Epithelial cell of esophagus (primary cell): Measurements from ENCODE around the gene ALK.

ENCODE experiments used
- DNase-seq: peaks from one replicate; pipeline ENCODE4 v3.0.0; 2010; ENCODE audit warnings: low read depth
- H3K4me3 ChIP-seq: 2 replicates; pipeline ENCODE4 v1.5.1; 2011; ENCODE audit warnings: mild to moderate bottlenecking, low read length, control low read depth
- TF ChIP-seq, protein P1 (sequence below): IDR thresholded peaks from 2 replicates; pipeline ENCODE4 v1.5.1; 2011; ENCODE audit warnings: low read depth, mild to moderate bottlenecking, low read length, control low read depth, inconsistent platforms; ENCODE audit not compliant: insufficient read depth; ENCODE audit errors: missing control alignments

Gene ALK

DNA sequence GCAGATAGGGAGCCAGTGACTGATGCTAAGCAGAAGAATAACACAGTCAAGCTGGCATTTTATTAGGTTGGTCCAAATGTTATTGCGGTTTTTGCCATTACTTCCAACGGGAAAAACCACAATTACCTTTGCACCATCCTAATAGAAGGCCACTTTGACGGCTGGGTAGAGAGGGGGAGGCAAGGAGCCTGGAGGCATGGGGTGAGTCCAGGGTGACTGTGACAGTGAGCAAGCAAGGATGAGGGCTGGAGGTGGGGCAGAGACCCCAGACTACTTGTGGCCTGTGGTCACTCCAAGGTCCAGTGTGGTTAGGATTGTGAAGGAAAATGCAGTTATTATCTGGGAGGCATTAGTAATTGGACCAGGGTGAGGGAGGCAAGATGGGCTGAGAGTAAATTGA is 416.6 kb downstream of the ALK start:
- DNase-seq: no peak
- H3K4me3 ChIP-seq: no peak overlapping the region
- TF ChIP-seq, protein P1, sequence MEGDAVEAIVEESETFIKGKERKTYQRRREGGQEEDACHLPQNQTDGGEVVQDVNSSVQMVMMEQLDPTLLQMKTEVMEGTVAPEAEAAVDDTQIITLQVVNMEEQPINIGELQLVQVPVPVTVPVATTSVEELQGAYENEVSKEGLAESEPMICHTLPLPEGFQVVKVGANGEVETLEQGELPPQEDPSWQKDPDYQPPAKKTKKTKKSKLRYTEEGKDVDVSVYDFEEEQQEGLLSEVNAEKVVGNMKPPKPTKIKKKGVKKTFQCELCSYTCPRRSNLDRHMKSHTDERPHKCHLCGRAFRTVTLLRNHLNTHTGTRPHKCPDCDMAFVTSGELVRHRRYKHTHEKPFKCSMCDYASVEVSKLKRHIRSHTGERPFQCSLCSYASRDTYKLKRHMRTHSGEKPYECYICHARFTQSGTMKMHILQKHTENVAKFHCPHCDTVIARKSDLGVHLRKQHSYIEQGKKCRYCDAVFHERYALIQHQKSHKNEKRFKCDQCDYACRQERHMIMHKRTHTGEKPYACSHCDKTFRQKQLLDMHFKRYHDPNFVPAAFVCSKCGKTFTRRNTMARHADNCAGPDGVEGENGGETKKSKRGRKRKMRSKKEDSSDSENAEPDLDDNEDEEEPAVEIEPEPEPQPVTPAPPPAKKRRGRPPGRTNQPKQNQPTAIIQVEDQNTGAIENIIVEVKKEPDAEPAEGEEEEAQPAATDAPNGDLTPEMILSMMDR: no peak

DNA sequence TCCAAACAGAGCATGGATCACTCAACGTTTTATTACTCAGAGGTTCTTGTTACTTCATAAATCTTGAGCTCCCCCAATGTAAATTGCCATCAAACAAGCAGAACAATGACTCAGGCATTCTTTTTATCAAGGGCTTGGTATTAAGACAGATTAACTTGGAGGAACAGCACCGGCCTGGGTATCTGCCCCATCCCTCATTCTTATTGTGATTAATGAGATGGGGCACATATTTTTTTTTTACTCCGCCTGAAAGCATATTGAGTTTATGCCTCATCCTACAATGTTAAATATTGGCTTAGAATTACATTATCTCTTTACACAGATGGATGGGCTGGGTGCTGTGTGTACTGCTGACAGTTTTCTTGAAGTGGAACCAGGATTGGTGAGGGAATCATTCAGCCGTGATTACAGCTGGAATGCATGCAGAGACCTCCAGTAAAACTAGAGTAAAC is 418.9 kb downstream of the ALK start:
- TF ChIP-seq, protein P1: no peak
- no peak overlapping the region for H3K4me3 ChIP-seq
- peak; percentile 51 for DNase-seq

DNA sequence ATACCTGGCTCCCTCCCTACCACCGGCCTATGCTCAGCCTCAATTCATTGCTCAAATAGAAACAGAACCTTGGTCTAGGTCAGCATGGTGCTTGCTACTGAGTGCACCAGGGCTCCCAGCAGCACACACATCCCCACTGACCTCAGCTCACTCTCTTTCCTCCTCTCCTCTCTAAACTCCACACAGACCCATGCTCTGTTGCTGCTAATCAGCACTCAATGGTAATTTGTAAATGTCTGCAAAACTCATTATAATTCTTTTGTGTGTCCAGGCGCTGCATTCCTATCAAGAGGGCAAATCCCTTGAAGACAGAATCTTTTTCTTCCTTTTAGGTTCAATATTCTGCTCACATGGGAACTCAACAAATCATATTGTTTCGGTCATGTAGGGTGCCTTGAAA is 424.0 kb downstream of the ALK start:
- TF ChIP-seq, protein P1: no peak
- H3K4me3 ChIP-seq: no peak overlapping the region
- DNase-seq: no peak

DNA sequence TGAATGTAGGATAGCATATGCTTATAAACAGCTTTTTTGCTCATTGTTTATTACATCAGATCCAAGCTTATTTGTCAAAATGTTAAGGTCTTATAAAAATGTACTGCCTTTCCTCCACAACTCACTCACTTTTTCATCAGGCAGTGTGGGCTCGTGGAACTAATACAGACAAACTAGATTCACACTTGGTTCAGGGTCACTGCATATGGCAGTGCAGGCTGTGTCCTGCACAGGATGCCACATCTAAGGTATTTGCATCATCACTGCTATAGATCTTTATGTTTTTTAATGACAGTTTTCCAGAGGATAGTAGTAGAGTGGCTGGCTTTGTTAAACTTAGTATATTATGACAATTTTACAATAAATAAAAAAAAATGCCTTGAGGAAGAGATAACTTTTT is 425.2 kb downstream of the ALK start:
- no peak for DNase-seq
- no peak overlapping the region for H3K4me3 ChIP-seq
- TF ChIP-seq, protein P1: no peak

DNA sequence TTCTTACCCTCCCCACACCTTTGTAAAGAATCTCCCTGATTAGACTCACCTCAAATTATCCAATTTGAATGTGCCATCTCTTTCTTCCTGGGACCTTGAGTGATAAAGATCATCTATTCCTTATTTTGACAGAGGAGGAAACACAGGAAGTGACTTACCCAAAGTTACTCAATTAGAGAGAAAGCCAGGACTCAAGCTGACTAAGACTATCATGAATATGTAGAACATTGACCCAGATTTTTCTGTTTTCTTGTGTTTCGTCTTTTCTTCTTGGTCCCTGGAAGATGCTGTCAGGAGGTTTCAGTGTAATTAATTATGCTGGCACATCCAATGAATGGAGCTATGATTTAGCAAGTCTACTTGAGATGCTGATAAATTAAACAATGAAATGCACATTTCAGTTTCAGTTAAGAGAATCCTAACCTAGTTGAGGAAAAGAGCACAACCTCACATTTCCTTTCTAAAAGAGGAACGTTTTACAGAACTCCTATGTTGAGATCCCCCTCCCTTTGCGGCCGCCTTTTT is 425.8 kb downstream of the ALK start:
- TF ChIP-seq, protein P1: no peak
- DNase-seq: peak; percentile 13
- no peak overlapping the region for H3K4me3 ChIP-seq

DNA sequence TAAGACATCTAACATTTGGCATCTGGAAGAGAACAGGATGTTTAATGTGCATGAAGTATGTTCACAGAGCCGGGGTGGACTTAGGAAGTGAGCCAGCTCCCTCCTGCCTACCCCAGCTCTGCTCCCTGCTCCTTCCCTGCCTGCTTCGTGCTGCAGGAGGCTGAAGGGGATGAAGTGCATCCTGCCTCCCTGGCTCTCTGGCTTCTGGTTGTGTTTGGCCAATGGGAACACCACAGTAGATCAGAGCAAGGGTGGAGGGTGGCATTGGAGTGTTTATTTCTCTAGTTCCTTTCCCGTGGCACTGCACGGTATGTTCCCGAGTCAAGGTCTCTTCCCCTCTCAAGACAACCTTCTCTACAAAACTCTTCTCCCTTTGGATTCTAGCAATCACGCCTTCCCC is 426.3 kb downstream of the ALK start:
- DNase-seq: no peak
- no peak overlapping the region for H3K4me3 ChIP-seq
- TF ChIP-seq, protein P1: no peak

DNA sequence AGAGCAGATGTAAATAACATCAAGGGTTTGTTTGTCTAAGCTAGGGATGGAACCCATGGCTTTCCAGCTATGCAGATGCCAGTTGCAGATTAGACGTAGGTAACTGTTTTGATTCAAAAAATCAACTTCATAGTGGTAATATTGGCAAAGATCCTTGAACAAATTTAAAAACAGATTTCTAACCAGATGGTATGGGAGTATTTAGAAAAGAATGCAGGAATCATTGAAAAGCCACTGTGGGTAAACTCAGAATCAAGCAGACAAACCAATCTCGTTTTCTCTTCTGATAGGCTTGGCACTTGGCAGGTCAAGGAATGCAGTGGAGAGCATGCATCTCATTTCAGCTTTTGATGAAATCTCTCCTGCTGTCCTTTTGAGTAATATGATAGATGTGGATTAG is 428.7 kb downstream of the ALK start:
- no peak for DNase-seq
- TF ChIP-seq, protein P1: no peak
- H3K4me3 ChIP-seq: no peak overlapping the region
